Stimulated activated CD4-positive, alpha-beta T cell treated with anti-CD3 and anti-CD28 coated beads, Interleukin-4, amount 100 ng/mL, for 24 hours (primary cell): ENCODE data around the gene CASP5.
"Not testable (repeated sequence)": the region's sequence is repeated elsewhere in the genome, so short reads cannot be mapped to it uniquely, and the experiment has no call there.

Source experiments
- DNase-seq: peaks from one replicate; pipeline ENCODE4 v3.0.0-alpha.2; 2020

CASP5 gene

GRCh38 chr11:105033343-105033742, 10.4 kb upstream of the CASP5 start:
- DNase-seq: no peak

GRCh38 chr11:105032495-105032894, 9.5 kb upstream of the CASP5 start:
- DNase-seq: no peak

GRCh38 chr11:105027678-105028077, 4.7 kb upstream of the CASP5 start:
- DNase-seq: no peak

- DNase-seq: no peak
These were observed 1.4 kb upstream of the CASP5 start for GRCh38 chr11:105024394-105024793.

- no peak for DNase-seq
These were observed 441 bp downstream of the CASP5 start for GRCh38 chr11:105022527-105022926.

GRCh38 chr11:105007463-105007862, 15.5 kb downstream of the CASP5 start:
- DNase-seq: no peak

- no peak for DNase-seq
These were observed 17.5 kb downstream of the CASP5 start for GRCh38 chr11:105005451-105005845.

GRCh38 chr11:105004021-105004420, 18.9 kb downstream of the CASP5 start:
- DNase-seq: no peak

- no peak for DNase-seq
These were observed 19.8 kb downstream of the CASP5 start for GRCh38 chr11:105003151-105003550.

GRCh38 chr11:105000797-105001196, 22.2 kb downstream of the CASP5 start:
- peak; percentile 54 for DNase-seq

GRCh38 chr11:105000167-105000566, 22.8 kb downstream of the CASP5 start:
- DNase-seq: peak; percentile 6

GRCh38 chr11:104999721-105000120, 23.2 kb downstream of the CASP5 start:
- DNase-seq: no peak

GRCh38 chr11:104997288-104997687, 25.7 kb downstream of the CASP5 start:
- DNase-seq: no peak

- no peak for DNase-seq
These were observed 28.0 kb downstream of the CASP5 start for GRCh38 chr11:104995001-104995408.

- no peak for DNase-seq
These were observed 30.2 kb downstream of the CASP5 start for GRCh38 chr11:104992781-104993180.

- no peak for DNase-seq
These were observed 31.0 kb downstream of the CASP5 start for GRCh38 chr11:104991994-104992393.

- no peak for DNase-seq
These were observed 38.2 kb downstream of the CASP5 start for GRCh38 chr11:104984808-104985207.

- no peak for DNase-seq
These were observed 43.1 kb downstream of the CASP5 start for GRCh38 chr11:104979839-104980238.

GRCh38 chr11:104973616-104974015, 49.4 kb downstream of the CASP5 start:
- no peak for DNase-seq

GRCh38 chr11:104972924-104973323, 50.0 kb downstream of the CASP5 start:
- not testable (repeated sequence) for DNase-seq

GRCh38 chr11:104970756-104971155, 52.2 kb downstream of the CASP5 start:
- DNase-seq: no peak

GRCh38 chr11:104968856-104969776, 53.9 kb downstream of the CASP5 start:
- no peak for DNase-seq

- DNase-seq: peak; percentile 6
These were observed 54.6 kb downstream of the CASP5 start, which contains the start of gene CASP4 for GRCh38 chr11:104968355-104968855. Gene CASP4 (minus strand): TSS chr11:104968574. CDS start chr11:104968525, 49 bp downstream.
